HCT116 (cell line): ENCODE data around the gene MAN1A1. TPM values are rescaled to one million over a fixed set of nuclear protein-coding genes. Genes with fewer than 3 reads are reported as not detected.

Experiments used
- ATAC-seq: fragments of 200-7000 bp; cut with Tn5 transposase; 2 replicates; pipeline ENCODE4 v1.9.1; 2020; ENCODE audit warnings: mild to moderate bottlenecking, moderate library complexity
- BruUV-seq: library from RNA; stranded (reverse); fragments of 400-500 nt; replicated peaks from 2 replicates; lab custom pipeline; 2021; lab: Mats Ljungman, UMichigan
- CTCF ChIA-PET: fragments of 300-600 bp; sonication (Branson Sonifier 250); formaldehyde crosslinking; loops from one replicate; lab custom pipeline; 2021; ENCODE audit warnings: antibody characterized with exemption; lab: Charles Lee
- POLR2A ChIA-PET: fragments of 300-600, 350-600 bp; sonication (Branson Sonifier 250); formaldehyde crosslinking; loops from one replicate; lab custom pipeline; 2021; ENCODE audit warnings: antibody characterized with exemption; lab: Charles Lee
- RAD21 ChIA-PET, 2 experiments: fragments of 300-600 bp; sonication (Branson Sonifier 250); formaldehyde crosslinking; loops; one replicate each; lab custom pipeline; 2023; ENCODE audit warnings: low total read pairs in 2 of 2; ENCODE audit not compliant: uncharacterized antibody in 2 of 2, unreplicated experiment in 2 of 2, low non-redundant PET in 1 of 2; lab: Charles Lee
- DNase-seq: peaks from one replicate; pipeline ENCODE4 v3.0.0-alpha.2; 2010; ENCODE audit warnings: low read depth, low spot score
- H2AFZ ChIP-seq: fragments of 200-600 bp; shearing (Covaris generic), sonication (generic); 2 replicates; pipeline ENCODE4 v1.6.1; 2017; ENCODE audit warnings: low read depth, mixed run types, mixed read lengths, antibody characterized with exemption, low read length; ENCODE audit not compliant: poor library complexity, severe bottlenecking
- H3K27ac ChIP-seq: 2 replicates; pipeline ENCODE4 v1.5.1; 2012; ENCODE audit warnings: low read depth, low read length
- H3K27me3 ChIP-seq: fragments of 200-600 bp; sonication (generic); 2 replicates; pipeline ENCODE4 v1.6.1; 2016; ENCODE audit warnings: mixed run types, low read length, mixed read lengths; ENCODE audit not compliant: insufficient read depth
- H3K36me3 ChIP-seq, 2 experiments: fragments of 200-500 bp in 1 of 2; fragments of 200-600 bp in 1 of 2; sonication (Bioruptor generic) in 1 of 2; sonication (generic) in 1 of 2; 2 replicates each; pipeline versions ENCODE4 v1.5.1 to v1.6.1; 2014 to 2016; ENCODE audit warnings: low read length in 2 of 2, inconsistent platforms in 1 of 2, mixed read lengths in 1 of 2, mixed run types in 1 of 2; ENCODE audit not compliant: insufficient read depth in 2 of 2, control insufficient read depth in 1 of 2
- H3K4me1 ChIP-seq, 2 experiments: fragments of 200-600 bp in 1 of 2; sonication (generic) in 1 of 2; 2 replicates each; pipeline versions ENCODE4 v1.5.1 to v1.6.1; 2012 to 2017; ENCODE audit warnings: low read length in 2 of 2, inconsistent platforms in 1 of 2, mild to moderate bottlenecking in 1 of 2, mixed read lengths in 1 of 2, mixed run types in 1 of 2, moderate library complexity in 1 of 2; ENCODE audit not compliant: insufficient read depth in 2 of 2, control insufficient read depth in 1 of 2
- H3K4me2 ChIP-seq: fragments of 200-600 bp; sonication (generic); 2 replicates; pipeline ENCODE4 v1.6.1; 2017; ENCODE audit warnings: mixed run types, low read length, mixed read lengths
- H3K4me3 ChIP-seq, 2 experiments: fragments of 200-600 bp in 1 of 2; sonication (generic) in 1 of 2; replicated peaks in 1 of 2; 2 replicates each; pipeline ENCODE4 v1.5.1; 2011 to 2016; ENCODE audit warnings: low read length in 2 of 2, control low read depth in 1 of 2, low read depth in 1 of 2, mild to moderate bottlenecking in 1 of 2, mixed read lengths in 1 of 2, mixed run types in 1 of 2
- H3K79me2 ChIP-seq: fragments of 200-600 bp; sonication (generic); 2 replicates; pipeline ENCODE4 v1.6.1; 2017; ENCODE audit warnings: mild to moderate bottlenecking, mixed run types, low read length, moderate library complexity, mixed read lengths; ENCODE audit not compliant: insufficient read depth
- H3K9ac ChIP-seq: fragments of 200-600 bp; sonication (generic); 2 replicates; pipeline ENCODE4 v1.6.1; 2016; ENCODE audit warnings: low read length, mixed read lengths
- H3K9me2 ChIP-seq: fragments of 200-600 bp; sonication (generic), shearing (Covaris generic); 2 replicates; pipeline ENCODE4 v1.6.1; 2017; ENCODE audit warnings: mixed run types, mild to moderate bottlenecking, moderate library complexity; ENCODE audit not compliant: insufficient read depth
- H3K9me3 ChIP-seq, 2 experiments: fragments of 200-500 bp in 1 of 2; fragments of 200-600 bp in 1 of 2; sonication (Bioruptor generic) in 1 of 2; sonication (generic) in 1 of 2; 2 replicates each; pipeline ENCODE4 v1.6.1; 2014 to 2017; ENCODE audit warnings: low read length in 2 of 2, mixed read lengths in 2 of 2, inconsistent platforms in 1 of 2, low read depth in 1 of 2, mild to moderate bottlenecking in 1 of 2, mixed run types in 1 of 2, moderate library complexity in 1 of 2; ENCODE audit not compliant: control insufficient read depth in 1 of 2, insufficient read depth in 1 of 2
- H4K20me1 ChIP-seq: fragments of 200-600 bp; sonication (generic), shearing (Covaris generic); 2 replicates; pipeline ENCODE4 v1.6.1; 2017; ENCODE audit warnings: mixed run types, mild to moderate bottlenecking, moderate library complexity; ENCODE audit not compliant: insufficient read depth
- CBX3 ChIP-seq: IDR thresholded peaks from 2 replicates; pipeline ENCODE4 v1.6.1; 2012; ENCODE audit warnings: low read depth
- CEBPB ChIP-seq: IDR thresholded peaks from 2 replicates; pipeline ENCODE4 v1.6.1; 2012; ENCODE audit warnings: low read depth
- EGR1 ChIP-seq: IDR thresholded peaks from 2 replicates; pipeline ENCODE4 v1.6.1; 2012; ENCODE audit warnings: low read depth
- ELF1 ChIP-seq: IDR thresholded peaks from 2 replicates; pipeline ENCODE4 v1.6.1; 2012; ENCODE audit warnings: low read depth, borderline replicate concordance
- EZH2 ChIP-seq: fragments of 200-600 bp; sonication (generic); IDR thresholded peaks from 2 replicates; pipeline ENCODE4 v1.6.1; 2017; ENCODE audit warnings: antibody characterized with exemption, mixed run types
- FOSL1 ChIP-seq: IDR thresholded peaks from 2 replicates; pipeline ENCODE4 v1.6.1; 2012; ENCODE audit warnings: low read depth
- JUND ChIP-seq: IDR thresholded peaks from 2 replicates; pipeline ENCODE4 v1.6.1; 2012
- POLR2A ChIP-seq: IDR thresholded peaks from 2 replicates; pipeline ENCODE4 v1.7.0; 2011; ENCODE audit warnings: borderline replicate concordance; ENCODE audit not compliant: insufficient read depth, insufficient read length; ENCODE audit errors: extremely low read depth
- RAD21 ChIP-seq: IDR thresholded peaks from 2 replicates; pipeline ENCODE4 v1.6.1; 2012; ENCODE audit warnings: low read depth, mild to moderate bottlenecking
- SRF ChIP-seq: IDR thresholded peaks from 2 replicates; pipeline ENCODE4 v1.6.1; 2012; ENCODE audit warnings: low read depth
- YY1 ChIP-seq: IDR thresholded peaks from 2 replicates; pipeline ENCODE4 v1.6.1; 2011; ENCODE audit warnings: low read length, low read depth, moderate library complexity, mild to moderate bottlenecking; ENCODE audit not compliant: insufficient replicate concordance; ENCODE audit errors: extremely low read depth
- ZFX ChIP-seq: fragments of 450-650 bp; IDR thresholded peaks from 2 replicates; pipeline ENCODE4 v1.6.1; 2017
- intact Hi-C: fragments of 100-400 bp; cut with micrococcal nuclease; formaldehyde crosslinking; loops from 2 replicates; pipeline ENCODE4 v1.10.0; 2022
- total RNA-seq: library from RNA; stranded (reverse); gene quantifications from one replicate; pipeline ENCODE4 v1.2.1, GENCODE V29; 2021; ENCODE audit not compliant: unreplicated experiment
- TF ChIP-seq, protein P1 (sequence below), 3 experiments: fragments of 200-600 bp in 1 of 3; sonication (generic) in 1 of 3; IDR thresholded peaks in 2 of 3; conservative IDR thresholded peaks in 1 of 3; 2 replicates each; pipeline ENCODE4 v1.5.1; 2012 to 2017; ENCODE audit warnings: low read depth in 2 of 3, low read length in 2 of 3, antibody characterized with exemption in 1 of 3, borderline replicate concordance in 1 of 3, control low read depth in 1 of 3, mild to moderate bottlenecking in 1 of 3, mixed read lengths in 1 of 3, mixed run types in 1 of 3, moderate library complexity in 1 of 3; ENCODE audit not compliant: insufficient read depth in 1 of 3
- TF ChIP-seq, protein P2 (sequence below): IDR thresholded peaks from 2 replicates; pipeline ENCODE4 v1.6.1; 2011; ENCODE audit warnings: mild to moderate bottlenecking, low read length, moderate library complexity; ENCODE audit not compliant: insufficient replicate concordance; ENCODE audit errors: extremely low read depth

Gene MAN1A1
- total RNA-seq, 1 experiment from 2014 or later, result 46.0 TPM

- Histone ChIP-seq H3K27me3 (no peaks in the 10 kb centered on the region), H3K9me3 (no peaks in the 10 kb centered on the region), H3K79me2 (no peaks in the 10 kb centered on the region), H3K9me2 (no peaks in the 10 kb centered on the region; the same call in 1 of the 2 replicates), H3K9ac (no peak overlapping the region), H3K36me3 (no peaks in the 10 kb centered on the region; a peak in 1 of 4 replicates), H4K20me1 (no peaks in the 10 kb centered on the region), H3K4me3 (no peak overlapping the region), H3K4me2 (no peak overlapping the region), H2AFZ (no peak overlapping the region), H3K27ac (no peak overlapping the region), H3K4me1 (peaks cover 14 to 25% of the 10 kb centered on the region in 2 experiments)
- BruUV-seq, result no TSS peak
- DNase-seq, result no peak
- POLR2A ChIA-PET, result no interaction called here
- RAD21 ChIA-PET, result no interaction called here
- TF ChIP-seq ZFX (no peak), SRF (no peak), EZH2 (no peak), CEBPB (no peak), POLR2A (no peak), YY1 (no peak)
- no peak for ATAC-seq
- intact Hi-C loops, result no loop called here
- CTCF ChIA-PET, result no interaction called here
Observed at GRCh38 chr6:119278625-119279024, 70.9 kb downstream of the MAN1A1 start.

- H3K9me2 ChIP-seq, result no peaks in the 10 kb centered on the region; the same call in 1 of the 2 replicates
- intact Hi-C loops, result no loop called here
- no peak overlapping the region for H2AFZ ChIP-seq
- H3K9me3 ChIP-seq, result no peaks in the 10 kb centered on the region
- no peaks in the 10 kb centered on the region for H4K20me1 ChIP-seq
- H3K4me1 ChIP-seq, result peaks cover 14 to 19% of the 10 kb centered on the region in 2 experiments
- ChIA-PET CTCF (no interaction called here), RAD21 (no interaction called here), POLR2A (no interaction called here)
- no peaks in the 10 kb centered on the region for H3K27me3 ChIP-seq
- TF ChIP-seq, protein P1, sequence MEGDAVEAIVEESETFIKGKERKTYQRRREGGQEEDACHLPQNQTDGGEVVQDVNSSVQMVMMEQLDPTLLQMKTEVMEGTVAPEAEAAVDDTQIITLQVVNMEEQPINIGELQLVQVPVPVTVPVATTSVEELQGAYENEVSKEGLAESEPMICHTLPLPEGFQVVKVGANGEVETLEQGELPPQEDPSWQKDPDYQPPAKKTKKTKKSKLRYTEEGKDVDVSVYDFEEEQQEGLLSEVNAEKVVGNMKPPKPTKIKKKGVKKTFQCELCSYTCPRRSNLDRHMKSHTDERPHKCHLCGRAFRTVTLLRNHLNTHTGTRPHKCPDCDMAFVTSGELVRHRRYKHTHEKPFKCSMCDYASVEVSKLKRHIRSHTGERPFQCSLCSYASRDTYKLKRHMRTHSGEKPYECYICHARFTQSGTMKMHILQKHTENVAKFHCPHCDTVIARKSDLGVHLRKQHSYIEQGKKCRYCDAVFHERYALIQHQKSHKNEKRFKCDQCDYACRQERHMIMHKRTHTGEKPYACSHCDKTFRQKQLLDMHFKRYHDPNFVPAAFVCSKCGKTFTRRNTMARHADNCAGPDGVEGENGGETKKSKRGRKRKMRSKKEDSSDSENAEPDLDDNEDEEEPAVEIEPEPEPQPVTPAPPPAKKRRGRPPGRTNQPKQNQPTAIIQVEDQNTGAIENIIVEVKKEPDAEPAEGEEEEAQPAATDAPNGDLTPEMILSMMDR (IDR thresholded peaks at IDR 0.05 in 2 of 3, conservative IDR thresholded peaks at IDR 0.05 in 1 of 3; ENCODE audit: borderline replicate concordance in 1 of 3, insufficient read depth in 1 of 3, low read depth in 2 of 3, low read length in 2 of 3), result no peak
- TF ChIP-seq RAD21 (no peak), POLR2A (no peak), CBX3 (no peak), SRF (no peak), JUND (no peak), FOSL1 (no peak), YY1 (no peak), EGR1 (no peak), EZH2 (no peak), ELF1 (no peak)
- TF ChIP-seq, protein P2, sequence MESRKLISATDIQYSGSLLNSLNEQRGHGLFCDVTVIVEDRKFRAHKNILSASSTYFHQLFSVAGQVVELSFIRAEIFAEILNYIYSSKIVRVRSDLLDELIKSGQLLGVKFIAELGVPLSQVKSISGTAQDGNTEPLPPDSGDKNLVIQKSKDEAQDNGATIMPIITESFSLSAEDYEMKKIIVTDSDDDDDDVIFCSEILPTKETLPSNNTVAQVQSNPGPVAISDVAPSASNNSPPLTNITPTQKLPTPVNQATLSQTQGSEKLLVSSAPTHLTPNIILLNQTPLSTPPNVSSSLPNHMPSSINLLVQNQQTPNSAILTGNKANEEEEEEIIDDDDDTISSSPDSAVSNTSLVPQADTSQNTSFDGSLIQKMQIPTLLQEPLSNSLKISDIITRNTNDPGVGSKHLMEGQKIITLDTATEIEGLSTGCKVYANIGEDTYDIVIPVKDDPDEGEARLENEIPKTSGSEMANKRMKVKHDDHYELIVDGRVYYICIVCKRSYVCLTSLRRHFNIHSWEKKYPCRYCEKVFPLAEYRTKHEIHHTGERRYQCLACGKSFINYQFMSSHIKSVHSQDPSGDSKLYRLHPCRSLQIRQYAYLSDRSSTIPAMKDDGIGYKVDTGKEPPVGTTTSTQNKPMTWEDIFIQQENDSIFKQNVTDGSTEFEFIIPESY, result no peak
- no peak for DNase-seq
- no peaks in the 10 kb centered on the region for H3K79me2 ChIP-seq
- no peak overlapping the region for H3K27ac ChIP-seq
- H3K9ac ChIP-seq, result no peak overlapping the region
- no TSS peak for BruUV-seq
- H3K4me3 ChIP-seq, result no peak overlapping the region
- no peak overlapping the region for H3K4me2 ChIP-seq
- no peak for ATAC-seq
- no peaks in the 10 kb centered on the region for H3K36me3 ChIP-seq
Observed at GRCh38 chr6:119277052-119277451, 72.5 kb downstream of the MAN1A1 start.
